HepG2 (cell line): ENCODE measurements around the gene DCDC2. TPM values are rescaled to one million over a fixed set of nuclear protein-coding genes. Genes with fewer than 3 reads are reported as not detected.

Experiments
- ADNP ChIP-seq: sonication (generic); formaldehyde crosslinking; IDR thresholded peaks from 2 replicates; pipeline ENCODE4 v1.4.0; 2020; ENCODE audit warnings: missing genetic modification reagents
- ARHGAP35 ChIP-seq: sonication (generic); formaldehyde crosslinking; IDR thresholded peaks from 2 replicates; pipeline ENCODE4 v1.9.0; 2022; ENCODE audit warnings: mild to moderate bottlenecking, inconsistent platforms, moderate library complexity, missing genetic modification reagents, borderline replicate concordance
- ARID2 ChIP-seq: sonication (generic); formaldehyde crosslinking; IDR thresholded peaks from 2 replicates; pipeline ENCODE4 v1.8.1; 2022; ENCODE audit warnings: mild to moderate bottlenecking, missing genetic modification reagents, borderline replicate concordance
- GABPB1 ChIP-seq: IDR thresholded peaks from 2 replicates; pipeline ENCODE4 v1.6.1; 2016; ENCODE audit warnings: mild to moderate bottlenecking, missing genetic modification reagents, moderate library complexity, missing compliant biosample characterization
- HNF4G ChIP-seq, 2 experiments: sonication (generic) in 1 of 2; formaldehyde crosslinking in 1 of 2; IDR thresholded peaks; 2 replicates each; pipeline versions ENCODE4 v1.4.0 to v1.6.1; 2011 to 2020; ENCODE audit warnings: borderline replicate concordance in 2 of 2, low read depth in 2 of 2, mild to moderate bottlenecking in 2 of 2, low read length in 1 of 2, missing genetic modification reagents in 1 of 2, moderate library complexity in 1 of 2
- IKZF5 ChIP-seq: IDR thresholded peaks from 2 replicates; pipeline ENCODE4 v1.6.1; 2018; ENCODE audit warnings: missing genetic modification reagents, mild to moderate bottlenecking, missing compliant biosample characterization
- MTF1 ChIP-seq: sonication (generic); formaldehyde crosslinking; IDR thresholded peaks from 2 replicates; pipeline ENCODE4 v1.5.0; 2020; ENCODE audit warnings: missing genetic modification reagents
- PTBP1 ChIP-seq: fragments of 200-400 bp; formaldehyde crosslinking; IDR thresholded peaks from 2 replicates; pipeline ENCODE4 v1.6.1; 2018; ENCODE audit warnings: low read length, low read depth; ENCODE audit not compliant: poor library complexity, severe bottlenecking
- RFX5 ChIP-seq: IDR thresholded peaks from 2 replicates; pipeline ENCODE4 v1.6.1; 2011; ENCODE audit warnings: low read depth, low read length, improper control_type of control experiment
- STAG1 ChIP-seq: sonication (generic); formaldehyde crosslinking; IDR thresholded peaks from 2 replicates; pipeline ENCODE4 v1.4.0; 2020; ENCODE audit warnings: missing genetic modification reagents
- STAT5B ChIP-seq: sonication (generic); formaldehyde crosslinking; IDR thresholded peaks from 2 replicates; pipeline ENCODE4 v1.4.0; 2020; ENCODE audit warnings: missing genetic modification reagents
- WIZ ChIP-seq: sonication (generic); formaldehyde crosslinking; IDR thresholded peaks from 2 replicates; pipeline ENCODE4 v1.5.1; 2020; ENCODE audit warnings: mild to moderate bottlenecking, missing genetic modification reagents
- ZNF138 ChIP-seq: sonication (generic); formaldehyde crosslinking; IDR thresholded peaks from 2 replicates; pipeline ENCODE4 v1.5.0; 2020; ENCODE audit warnings: mild to moderate bottlenecking, low read depth, missing genetic modification reagents
- ZNF232 ChIP-seq: sonication (generic); formaldehyde crosslinking; IDR thresholded peaks from 2 replicates; pipeline ENCODE4 v1.4.0; 2020; ENCODE audit warnings: missing genetic modification reagents, borderline replicate concordance
- ZNF558 ChIP-seq: sonication (generic); formaldehyde crosslinking; IDR thresholded peaks from 2 replicates; pipeline ENCODE4 v1.9.0; 2022; ENCODE audit warnings: mild to moderate bottlenecking, missing genetic modification reagents, borderline replicate concordance
- ZNF691 ChIP-seq: sonication (generic); formaldehyde crosslinking; IDR thresholded peaks from 2 replicates; pipeline ENCODE4 v1.4.0; 2020; ENCODE audit warnings: missing genetic modification reagents, low read depth, mild to moderate bottlenecking, borderline replicate concordance
- ZNF850 ChIP-seq: sonication (generic); formaldehyde crosslinking; conservative IDR thresholded peaks from 2 replicates; pipeline ENCODE4 v1.9.0; 2021; ENCODE audit warnings: mild to moderate bottlenecking, missing genetic modification reagents
- ZSCAN12 ChIP-seq: sonication (generic); formaldehyde crosslinking; IDR thresholded peaks from 2 replicates; pipeline ENCODE4 v1.9.0; 2021; ENCODE audit warnings: mild to moderate bottlenecking, missing genetic modification reagents
- polyA plus RNA-seq, 8 experiments: library from polyadenylated mRNA; depleted of rRNA in 3 of 8; stranded (reverse) in 7 of 8; unstranded in 1 of 8; fragments of >200 nt; fragmentation: Illumina TruSeq in 4 of 8; extraction: Trizol in 4 of 8; gene quantifications; 2 replicates each; pipeline versions ENCODE4 v1.2.1 to v1.2.3, GENCODE V29; 2011 to 2016; ENCODE audit warnings: low read depth in 4 of 8, missing spikeins in 1 of 8, mixed read lengths in 1 of 8; ENCODE audit not compliant: insufficient read depth in 1 of 8
- total RNA-seq, 5 experiments: library from RNA; depleted of rRNA; stranded (reverse); fragments of >200 nt; fragmentation: Illumina TruSeq; extraction: Trizol; gene quantifications; 2 replicates each; pipeline ENCODE4 v1.2.3, GENCODE V29; 2016; ENCODE audit warnings: low read depth in 1 of 5
- TF ChIP-seq, protein P1 (sequence below): sonication (generic); formaldehyde crosslinking; IDR thresholded peaks from 2 replicates; pipeline ENCODE4 v1.5.0; 2020; ENCODE audit warnings: missing genetic modification reagents
- TF ChIP-seq, protein P2 (sequence below): sonication (generic); formaldehyde crosslinking; IDR thresholded peaks from 2 replicates; pipeline ENCODE4 v1.9.0; 2021; ENCODE audit warnings: missing genetic modification reagents, borderline replicate concordance

Gene DCDC2
- total and polyA plus RNA-seq, 2 of the 13 experiments (the other 11 are each of a cell fraction or from before 2014, with no cell fraction given), result 9.0 to 36.2 TPM

DNA sequence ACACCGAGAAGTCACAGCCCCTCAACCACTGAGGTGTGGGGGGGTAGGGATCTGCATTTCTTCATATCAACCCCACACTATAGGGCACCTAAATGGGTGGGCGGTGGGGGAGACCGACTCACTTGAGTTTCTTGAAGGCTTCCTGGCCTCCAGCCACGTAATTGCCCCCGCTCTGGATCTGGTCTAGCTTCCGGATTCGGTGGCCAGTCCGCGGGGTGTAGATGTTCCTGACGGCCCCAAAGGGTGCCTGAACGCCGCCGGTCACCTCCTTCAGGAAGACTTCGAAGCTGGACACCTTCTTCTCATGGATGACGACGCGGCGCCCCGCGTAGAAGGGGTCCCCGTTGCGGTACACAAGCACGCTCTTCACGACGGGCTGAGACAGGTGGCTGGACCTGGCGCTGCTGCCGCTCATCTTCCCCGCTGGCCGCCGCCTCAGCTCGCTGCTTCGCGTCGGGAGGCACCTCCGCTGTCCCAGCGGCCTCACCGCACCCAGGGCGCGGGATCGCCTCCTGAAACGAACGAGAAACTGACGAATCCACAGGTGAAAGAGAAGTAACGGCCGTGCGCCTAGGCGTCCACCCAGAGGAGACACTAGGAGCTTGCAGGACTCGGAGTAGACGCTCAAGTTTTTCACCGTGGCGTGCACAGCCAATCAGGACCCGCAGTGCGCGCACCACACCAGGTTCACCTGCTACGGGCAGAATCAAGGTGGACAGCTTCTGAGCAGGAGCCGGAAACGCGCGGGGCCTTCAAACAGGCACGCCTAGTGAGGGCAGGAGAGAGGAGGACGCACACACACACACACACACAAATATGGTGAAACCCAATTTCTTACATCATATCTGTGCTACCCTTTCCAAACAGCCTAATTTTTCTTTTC lies at the start of gene DCDC2 (continued):
- TF ChIP-seq, protein P1, sequence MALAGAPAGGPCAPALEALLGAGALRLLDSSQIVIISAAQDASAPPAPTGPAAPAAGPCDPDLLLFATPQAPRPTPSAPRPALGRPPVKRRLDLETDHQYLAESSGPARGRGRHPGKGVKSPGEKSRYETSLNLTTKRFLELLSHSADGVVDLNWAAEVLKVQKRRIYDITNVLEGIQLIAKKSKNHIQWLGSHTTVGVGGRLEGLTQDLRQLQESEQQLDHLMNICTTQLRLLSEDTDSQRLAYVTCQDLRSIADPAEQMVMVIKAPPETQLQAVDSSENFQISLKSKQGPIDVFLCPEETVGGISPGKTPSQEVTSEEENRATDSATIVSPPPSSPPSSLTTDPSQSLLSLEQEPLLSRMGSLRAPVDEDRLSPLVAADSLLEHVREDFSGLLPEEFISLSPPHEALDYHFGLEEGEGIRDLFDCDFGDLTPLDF (CRISPR knock-in tag), result no peak; the same call in 1 of the 2 replicates
- TF ChIP-seq MTF1 (CRISPR knock-in tag) (no peak; the same call in 1 of the 2 replicates), ZNF850 (CRISPR knock-in tag) (no peak), ZNF232 (CRISPR knock-in tag) (no peak), GABPB1 (CRISPR knock-in tag) (peak; percentile 81), HNF4G (IDR thresholded peaks at IDR 0.05; ENCODE audit: borderline replicate concordance, low read depth, low read length) (no peak), HNF4G (CRISPR knock-in tag; IDR thresholded peaks at IDR 0.05; ENCODE audit: borderline replicate concordance, low read depth) (peak; percentile 59; the same call in 1 of the 2 replicates), WIZ (CRISPR knock-in tag) (no peak; the same call in 1 of the 2 replicates), PTBP1 (no peak), ZSCAN12 (CRISPR knock-in tag) (no peak), STAG1 (peak; percentile 32), RFX5 (0 out of 2 replicates have a peak, but pooled peaks have one; percentile 23), STAT5B (no peak), ZNF558 (CRISPR knock-in tag) (no peak), ARHGAP35 (peak; percentile 93), ADNP (CRISPR knock-in tag) (no peak), IKZF5 (peak; percentile 64), ARID2 (CRISPR knock-in tag) (peak; percentile 92; the same call in 1 of the 2 replicates), ZNF138 (CRISPR knock-in tag) (peak; percentile 84; the same call in 1 of the 2 replicates), ZNF691 (CRISPR knock-in tag) (peak; percentile 93; the same call in 1 of the 2 replicates)
- TF ChIP-seq, protein P2, sequence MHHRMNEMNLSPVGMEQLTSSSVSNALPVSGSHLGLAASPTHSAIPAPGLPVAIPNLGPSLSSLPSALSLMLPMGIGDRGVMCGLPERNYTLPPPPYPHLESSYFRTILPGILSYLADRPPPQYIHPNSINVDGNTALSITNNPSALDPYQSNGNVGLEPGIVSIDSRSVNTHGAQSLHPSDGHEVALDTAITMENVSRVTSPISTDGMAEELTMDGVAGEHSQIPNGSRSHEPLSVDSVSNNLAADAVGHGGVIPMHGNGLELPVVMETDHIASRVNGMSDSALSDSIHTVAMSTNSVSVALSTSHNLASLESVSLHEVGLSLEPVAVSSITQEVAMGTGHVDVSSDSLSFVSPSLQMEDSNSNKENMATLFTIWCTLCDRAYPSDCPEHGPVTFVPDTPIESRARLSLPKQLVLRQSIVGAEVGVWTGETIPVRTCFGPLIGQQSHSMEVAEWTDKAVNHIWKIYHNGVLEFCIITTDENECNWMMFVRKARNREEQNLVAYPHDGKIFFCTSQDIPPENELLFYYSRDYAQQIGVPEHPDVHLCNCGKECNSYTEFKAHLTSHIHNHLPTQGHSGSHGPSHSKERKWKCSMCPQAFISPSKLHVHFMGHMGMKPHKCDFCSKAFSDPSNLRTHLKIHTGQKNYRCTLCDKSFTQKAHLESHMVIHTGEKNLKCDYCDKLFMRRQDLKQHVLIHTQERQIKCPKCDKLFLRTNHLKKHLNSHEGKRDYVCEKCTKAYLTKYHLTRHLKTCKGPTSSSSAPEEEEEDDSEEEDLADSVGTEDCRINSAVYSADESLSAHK (CRISPR knock-in tag), result no peak; the same call in 1 of the 2 replicates
